ENCODE data around the gene AHNAK.
"Not testable (repeated sequence)": the region's sequence is repeated elsewhere in the genome, so short reads cannot be mapped to it uniquely, and the experiment has no call there.

AHNAK gene

GRCh38 chr11:62553080-62553838 lies 6.7 kb upstream of the AHNAK start:
- no peak for DNase-seq (ENCODE audit: low read depth in 2 of 2)

GRCh38 chr11:62552485-62553079 lies 6.0 kb upstream of the AHNAK start:
- DNase-seq (ENCODE audit: low read depth in 2 of 2): no peak

- DNase-seq (ENCODE audit: low read depth in 2 of 2): not testable (repeated sequence)
These were observed 3.9 kb upstream of the AHNAK start for GRCh38 chr11:62550478-62550877.

GRCh38 chr11:62548545-62549335 lies 2.1 kb upstream of the AHNAK start:
- DNase-seq (ENCODE audit: low read depth in 2 of 2): no peak

GRCh38 chr11:62547691-62548281 lies 1.2 kb upstream of the AHNAK start:
- DNase-seq (ENCODE audit: low read depth in 2 of 2): no peak

- no peak for DNase-seq (ENCODE audit: low read depth in 2 of 2)
These were observed 471 bp upstream of the AHNAK start for GRCh38 chr11:62546929-62547625.

GRCh38 chr11:62545437-62546243 lies 966 bp downstream of the AHNAK start:
- no peak for DNase-seq (ENCODE audit: low read depth in 2 of 2)

- DNase-seq (ENCODE audit: low read depth in 2 of 2): no peak
These were observed 1.8 kb downstream of the AHNAK start for GRCh38 chr11:62544581-62545436.

- DNase-seq (ENCODE audit: low read depth in 2 of 2): no peak
These were observed 2.7 kb downstream of the AHNAK start for GRCh38 chr11:62543680-62544444.

- DNase-seq (ENCODE audit: low read depth in 2 of 2): no peak
These were observed 3.6 kb downstream of the AHNAK start for GRCh38 chr11:62542750-62543567.

- no peak for DNase-seq (ENCODE audit: low read depth in 2 of 2)
These were observed 4.4 kb downstream of the AHNAK start for GRCh38 chr11:62542111-62542745.

GRCh38 chr11:62540804-62541701 lies 5.6 kb downstream of the AHNAK start:
- DNase-seq (ENCODE audit: low read depth in 2 of 2): no peak

- DNase-seq (ENCODE audit: low read depth in 2 of 2): no peak
These were observed 7.2 kb downstream of the AHNAK start for GRCh38 chr11:62539238-62539925.

GRCh38 chr11:62538470-62539237 lies 8.0 kb downstream of the AHNAK start:
- no peak for DNase-seq (ENCODE audit: low read depth in 2 of 2)

- DNase-seq (ENCODE audit: low read depth in 2 of 2): no peak
These were observed 10.2 kb downstream of the AHNAK start for GRCh38 chr11:62536301-62536957.
